Measurements from ENCODE around the gene UACA. TPM values are rescaled to one million over a fixed set of nuclear protein-coding genes. Genes with fewer than 3 reads are reported as not detected.
"Not testable (repeated sequence)": the region's sequence is repeated elsewhere in the genome, so short reads cannot be mapped to it uniquely, and the experiment has no call there.

UACA gene, protein sequence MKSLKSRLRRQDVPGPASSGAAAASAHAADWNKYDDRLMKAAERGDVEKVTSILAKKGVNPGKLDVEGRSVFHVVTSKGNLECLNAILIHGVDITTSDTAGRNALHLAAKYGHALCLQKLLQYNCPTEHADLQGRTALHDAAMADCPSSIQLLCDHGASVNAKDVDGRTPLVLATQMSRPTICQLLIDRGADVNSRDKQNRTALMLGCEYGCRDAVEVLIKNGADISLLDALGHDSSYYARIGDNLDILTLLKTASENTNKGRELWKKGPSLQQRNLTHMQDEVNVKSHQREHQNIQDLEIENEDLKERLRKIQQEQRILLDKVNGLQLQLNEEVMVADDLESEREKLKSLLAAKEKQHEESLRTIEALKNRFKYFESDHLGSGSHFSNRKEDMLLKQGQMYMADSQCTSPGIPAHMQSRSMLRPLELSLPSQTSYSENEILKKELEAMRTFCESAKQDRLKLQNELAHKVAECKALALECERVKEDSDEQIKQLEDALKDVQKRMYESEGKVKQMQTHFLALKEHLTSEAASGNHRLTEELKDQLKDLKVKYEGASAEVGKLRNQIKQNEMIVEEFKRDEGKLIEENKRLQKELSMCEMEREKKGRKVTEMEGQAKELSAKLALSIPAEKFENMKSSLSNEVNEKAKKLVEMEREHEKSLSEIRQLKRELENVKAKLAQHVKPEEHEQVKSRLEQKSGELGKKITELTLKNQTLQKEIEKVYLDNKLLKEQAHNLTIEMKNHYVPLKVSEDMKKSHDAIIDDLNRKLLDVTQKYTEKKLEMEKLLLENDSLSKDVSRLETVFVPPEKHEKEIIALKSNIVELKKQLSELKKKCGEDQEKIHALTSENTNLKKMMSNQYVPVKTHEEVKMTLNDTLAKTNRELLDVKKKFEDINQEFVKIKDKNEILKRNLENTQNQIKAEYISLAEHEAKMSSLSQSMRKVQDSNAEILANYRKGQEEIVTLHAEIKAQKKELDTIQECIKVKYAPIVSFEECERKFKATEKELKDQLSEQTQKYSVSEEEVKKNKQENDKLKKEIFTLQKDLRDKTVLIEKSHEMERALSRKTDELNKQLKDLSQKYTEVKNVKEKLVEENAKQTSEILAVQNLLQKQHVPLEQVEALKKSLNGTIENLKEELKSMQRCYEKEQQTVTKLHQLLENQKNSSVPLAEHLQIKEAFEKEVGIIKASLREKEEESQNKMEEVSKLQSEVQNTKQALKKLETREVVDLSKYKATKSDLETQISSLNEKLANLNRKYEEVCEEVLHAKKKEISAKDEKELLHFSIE (N-terminal part only)
- polyA plus RNA-seq (2012; ENCODE audit: low read depth, missing spikeins), result 0.44 TPM

DNA sequence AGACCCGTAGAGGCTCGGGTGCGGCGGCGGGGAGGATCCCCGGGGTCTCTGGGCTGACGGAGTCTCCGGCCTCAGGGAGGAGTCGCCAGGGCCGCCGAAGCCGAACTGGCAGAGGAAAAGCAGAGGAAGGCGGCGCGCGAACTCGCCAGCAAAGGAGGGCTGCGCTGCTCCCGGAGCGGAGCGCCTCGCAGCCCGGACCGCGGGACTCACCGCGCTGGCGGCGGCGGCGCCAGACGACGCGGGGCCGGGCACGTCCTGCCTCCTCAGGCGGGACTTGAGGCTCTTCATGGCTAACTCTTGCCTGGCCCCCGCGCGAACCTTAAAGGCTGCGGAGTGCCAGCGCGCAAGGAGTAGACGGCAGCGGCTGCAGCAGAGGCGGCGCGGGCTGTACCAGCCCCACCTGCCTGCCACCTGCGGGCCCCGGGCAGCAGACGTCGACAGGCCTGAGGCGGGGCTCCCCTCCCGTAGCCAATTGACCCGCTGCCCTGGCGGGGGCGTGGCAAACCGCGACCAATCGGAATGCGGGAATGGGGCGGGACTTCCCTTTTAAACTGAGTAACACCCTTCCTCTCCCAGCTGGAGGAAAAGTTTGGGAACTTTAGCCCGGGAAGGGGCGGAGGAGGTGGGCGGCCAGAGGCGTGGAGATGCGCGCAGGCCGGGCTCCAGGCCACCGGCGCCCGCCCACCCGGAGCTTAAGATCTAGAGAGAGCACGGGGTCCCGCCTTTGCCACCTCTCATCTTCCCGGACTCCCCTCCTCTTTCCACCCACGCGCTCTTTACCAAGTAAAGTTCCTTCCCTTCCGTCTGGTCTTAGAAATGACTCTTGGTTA, at the start of gene UACA:
TSS of gene UACA (minus strand) at position 439 of the 830 bp plus-strand sequence. CDS start at position 288, 151 bp downstream.
- FAIRE-seq, result no peak
- TF ChIP-seq POU2F2 (IDR thresholded peaks at IDR 0.05; ENCODE audit: low read depth, low read length), result no peak
- TF ChIP-seq POLR2A (IDR thresholded peaks at IDR 0.05; ENCODE audit: low read depth, low read length), result no peak
- no peak for TF ChIP-seq PAX5 (IDR thresholded peaks at IDR 0.05; ENCODE audit: insufficient read depth, low read length, severe bottlenecking)
- no peak for TF ChIP-seq SPI1 (IDR thresholded peaks at IDR 0.05; ENCODE audit: low read depth, low read length)
- TF ChIP-seq TAF1 (IDR thresholded peaks at IDR 0.05; ENCODE audit: low read depth, low read length), result no peak
- no peak for TF ChIP-seq POLR2AphosphoS5 (IDR thresholded peaks at IDR 0.05; ENCODE audit: low read depth, low read length)
- peak; percentile 66 for DNase-seq (ENCODE audit: insufficient read length, low spot score)

DNA sequence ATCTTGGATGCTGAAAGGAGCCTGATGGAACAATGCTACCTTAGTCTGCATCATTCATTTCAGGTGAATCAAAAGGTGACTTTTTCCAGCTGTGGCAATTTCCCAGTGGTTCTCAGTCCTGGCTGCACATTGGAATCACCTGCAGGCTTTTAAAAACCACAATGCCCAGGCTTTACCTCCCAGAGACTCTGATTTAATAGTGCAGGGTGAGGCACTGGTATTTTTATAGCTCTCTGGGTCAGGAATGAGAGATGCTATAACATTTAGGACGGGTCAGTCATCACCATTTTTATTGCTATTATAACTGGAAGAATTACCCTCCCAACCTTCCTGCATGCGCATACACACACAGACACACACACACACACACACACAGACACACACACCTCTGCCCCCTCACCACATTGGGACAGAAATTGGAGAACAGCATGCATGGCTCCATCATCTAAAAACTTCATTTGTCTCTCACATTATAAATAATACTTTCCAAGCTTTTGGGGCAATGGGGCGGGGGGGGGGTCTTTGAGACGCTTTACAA, 49.5 kb upstream of the UACA start:
- DNase-seq (ENCODE audit: insufficient read length, low spot score) (no peak), FAIRE-seq (no peak)
- TF ChIP-seq POU2F2 (IDR thresholded peaks at IDR 0.05; ENCODE audit: low read depth, low read length) (no peak), PAX5 (IDR thresholded peaks at IDR 0.05; ENCODE audit: insufficient read depth, low read length, severe bottlenecking) (no peak), SPI1 (IDR thresholded peaks at IDR 0.05; ENCODE audit: low read depth, low read length) (no peak), POLR2AphosphoS5 (IDR thresholded peaks at IDR 0.05; ENCODE audit: low read depth, low read length) (no peak), TAF1 (IDR thresholded peaks at IDR 0.05; ENCODE audit: low read depth, low read length) (no peak), POLR2A (IDR thresholded peaks at IDR 0.05; ENCODE audit: low read depth, low read length) (no peak)

DNA sequence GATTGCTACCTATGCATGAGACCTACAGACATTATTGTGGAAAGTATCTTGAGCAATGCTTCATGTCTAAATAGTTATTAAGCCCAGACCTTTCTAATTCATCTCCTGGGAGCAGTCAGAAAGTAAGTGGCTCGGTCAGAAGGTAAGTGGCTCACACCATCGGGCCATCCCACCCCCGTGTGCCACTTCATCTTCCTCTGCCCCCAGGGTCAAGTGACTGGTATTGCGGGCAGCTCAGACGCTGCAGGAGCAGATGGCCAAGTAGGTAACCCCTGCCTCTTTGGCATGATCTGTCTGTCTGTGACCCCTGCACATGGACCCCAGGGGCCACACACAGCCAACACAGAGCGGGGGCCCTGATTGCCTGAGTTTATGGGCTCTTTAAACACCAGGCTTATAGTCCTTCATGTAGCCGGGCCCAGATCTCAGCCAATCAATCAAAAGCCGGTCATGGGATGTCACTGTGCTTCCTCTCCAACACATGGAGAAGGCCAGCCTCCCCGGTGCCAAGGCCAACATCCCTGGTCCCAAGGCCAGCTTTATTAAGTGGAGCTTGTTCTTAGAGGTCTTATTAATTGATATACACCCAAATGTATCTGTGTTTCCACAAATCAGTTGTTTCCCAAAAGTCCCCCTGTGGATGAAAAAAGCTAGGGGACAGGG, 47.7 kb upstream of the UACA start:
- TF ChIP-seq POLR2A (IDR thresholded peaks at IDR 0.05; ENCODE audit: low read depth, low read length), result no peak
- TF ChIP-seq PAX5 (IDR thresholded peaks at IDR 0.05; ENCODE audit: insufficient read depth, low read length, severe bottlenecking), result no peak
- TF ChIP-seq SPI1 (IDR thresholded peaks at IDR 0.05; ENCODE audit: low read depth, low read length), result no peak
- TF ChIP-seq POLR2AphosphoS5 (IDR thresholded peaks at IDR 0.05; ENCODE audit: low read depth, low read length), result no peak
- no peak for TF ChIP-seq TAF1 (IDR thresholded peaks at IDR 0.05; ENCODE audit: low read depth, low read length)
- no peak for TF ChIP-seq POU2F2 (IDR thresholded peaks at IDR 0.05; ENCODE audit: low read depth, low read length)
- FAIRE-seq (no peak), DNase-seq (ENCODE audit: insufficient read length, low spot score) (no peak)

DNA sequence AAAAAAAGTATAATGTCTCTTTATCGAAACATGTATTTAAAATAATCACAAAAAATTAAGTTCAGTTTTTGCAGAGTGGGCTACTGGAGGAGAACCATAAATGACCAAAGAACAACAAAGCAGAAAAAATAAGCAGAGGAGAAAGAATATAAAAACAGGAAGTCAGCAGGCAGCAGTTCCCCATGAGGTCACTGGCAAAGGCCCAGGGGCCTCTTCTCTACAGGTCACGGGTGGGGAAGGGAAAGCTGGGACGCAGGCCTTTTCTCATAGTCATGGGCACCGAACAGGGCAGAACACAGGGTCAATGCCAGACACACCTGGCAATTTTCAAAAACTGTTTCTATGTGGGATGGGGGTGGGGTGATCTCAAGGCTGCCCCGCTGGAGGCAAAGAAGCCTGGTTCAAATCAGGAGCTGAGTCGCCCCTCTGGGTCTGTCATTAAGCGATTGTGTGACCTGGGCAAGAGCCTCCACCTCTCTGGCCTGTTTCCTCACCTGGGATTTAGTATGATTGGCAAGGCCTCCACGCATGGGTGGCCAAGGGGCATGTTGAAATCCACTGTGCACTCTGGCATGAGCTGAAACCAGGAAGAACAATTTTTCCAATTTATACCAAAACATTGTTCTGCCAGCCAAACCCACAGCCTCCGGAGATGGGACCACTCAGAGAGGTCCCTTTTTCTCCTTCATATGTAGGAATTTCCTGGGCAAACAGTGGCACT, 43.8 kb upstream of the UACA start:
- no peak for TF ChIP-seq PAX5 (IDR thresholded peaks at IDR 0.05; ENCODE audit: insufficient read depth, low read length, severe bottlenecking)
- TF ChIP-seq SPI1 (IDR thresholded peaks at IDR 0.05; ENCODE audit: low read depth, low read length), result peak; percentile 69
- no peak for TF ChIP-seq POU2F2 (IDR thresholded peaks at IDR 0.05; ENCODE audit: low read depth, low read length)
- no peak for TF ChIP-seq POLR2AphosphoS5 (IDR thresholded peaks at IDR 0.05; ENCODE audit: low read depth, low read length)
- no peak for TF ChIP-seq TAF1 (IDR thresholded peaks at IDR 0.05; ENCODE audit: low read depth, low read length)
- no peak for TF ChIP-seq POLR2A (IDR thresholded peaks at IDR 0.05; ENCODE audit: low read depth, low read length)
- DNase-seq (ENCODE audit: insufficient read length, low spot score) (no peak), FAIRE-seq (no peak)

DNA sequence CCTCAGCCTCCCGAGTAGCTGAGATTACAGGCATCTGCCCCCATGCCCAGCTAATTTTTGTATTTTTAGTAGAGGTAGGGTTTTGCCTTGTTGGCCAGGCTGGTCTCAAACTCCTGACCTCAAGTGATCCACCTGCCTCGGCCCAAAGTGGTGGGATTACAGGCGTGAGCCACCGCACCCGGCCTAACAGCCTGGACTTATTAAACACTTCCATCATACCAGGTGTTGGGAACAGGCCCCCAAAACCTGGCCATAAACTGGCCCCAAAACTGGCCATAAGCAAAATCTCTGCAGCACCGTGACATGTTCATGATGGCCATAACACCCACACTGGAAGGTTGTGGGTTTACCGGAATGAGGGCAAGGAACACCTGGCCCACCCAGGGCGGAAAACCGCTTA, 41.0 kb upstream of the UACA start:
- FAIRE-seq; DNase-seq (ENCODE audit: insufficient read length, low spot score): not testable (repeated sequence)

DNA sequence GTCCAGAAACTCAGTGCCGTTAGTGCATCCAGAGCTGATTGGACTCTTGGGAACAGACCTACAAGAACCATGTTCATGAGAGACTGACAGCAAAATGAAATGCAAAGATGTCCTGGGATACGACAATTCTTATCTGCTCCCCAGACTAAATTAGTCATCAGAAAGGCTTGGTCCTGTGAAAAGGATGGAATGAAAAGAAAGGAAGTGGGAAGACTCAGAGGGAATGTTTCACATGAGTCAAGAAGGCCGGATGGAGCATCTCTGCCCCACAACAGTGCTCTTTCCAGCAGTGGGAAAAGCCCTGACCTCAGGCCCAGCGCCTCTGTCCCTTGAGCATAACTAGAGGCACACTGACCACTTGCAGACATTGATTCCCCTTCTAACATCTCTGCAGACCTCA, 39.3 kb upstream of the UACA start:
- DNase-seq (ENCODE audit: insufficient read length, low spot score) (no peak), FAIRE-seq (no peak)
- TF ChIP-seq PAX5 (IDR thresholded peaks at IDR 0.05; ENCODE audit: insufficient read depth, low read length, severe bottlenecking), result no peak
- no peak for TF ChIP-seq POLR2A (IDR thresholded peaks at IDR 0.05; ENCODE audit: low read depth, low read length)
- TF ChIP-seq POLR2AphosphoS5 (IDR thresholded peaks at IDR 0.05; ENCODE audit: low read depth, low read length), result no peak
- no peak for TF ChIP-seq SPI1 (IDR thresholded peaks at IDR 0.05; ENCODE audit: low read depth, low read length)
- no peak for TF ChIP-seq POU2F2 (IDR thresholded peaks at IDR 0.05; ENCODE audit: low read depth, low read length)
- TF ChIP-seq TAF1 (IDR thresholded peaks at IDR 0.05; ENCODE audit: low read depth, low read length), result no peak

DNA sequence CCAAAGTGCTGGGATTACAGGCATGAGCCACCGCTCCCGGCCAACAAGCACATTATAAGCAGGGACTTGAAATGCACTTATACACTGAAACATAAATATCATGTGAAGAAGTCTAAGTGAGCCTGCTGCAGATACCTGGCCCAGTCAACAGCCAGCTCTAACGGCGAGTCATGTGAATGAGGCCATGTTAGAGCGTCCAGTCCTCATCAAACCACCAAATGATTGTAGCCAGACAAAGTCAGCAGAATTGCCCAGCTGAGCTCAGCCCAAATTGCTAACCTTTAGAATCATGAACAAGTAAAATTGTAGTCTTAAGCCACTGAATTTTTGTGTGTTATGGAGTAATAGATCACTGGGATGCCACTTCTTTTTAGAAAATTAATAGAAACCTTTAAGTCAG, 37.8 kb upstream of the UACA start:
- FAIRE-seq (no peak), DNase-seq (ENCODE audit: insufficient read length, low spot score) (no peak)
- TF ChIP-seq POU2F2 (IDR thresholded peaks at IDR 0.05; ENCODE audit: low read depth, low read length) (no peak), TAF1 (IDR thresholded peaks at IDR 0.05; ENCODE audit: low read depth, low read length) (no peak), SPI1 (IDR thresholded peaks at IDR 0.05; ENCODE audit: low read depth, low read length) (no peak), POLR2AphosphoS5 (IDR thresholded peaks at IDR 0.05; ENCODE audit: low read depth, low read length) (no peak), POLR2A (IDR thresholded peaks at IDR 0.05; ENCODE audit: low read depth, low read length) (no peak), PAX5 (IDR thresholded peaks at IDR 0.05; ENCODE audit: insufficient read depth, low read length, severe bottlenecking) (no peak)

Measured in GM12891 (cell line).